Endothelial cell of umbilical vein (primary cell): Measurements from ENCODE around the gene PIP4K2C. TPM values are rescaled to one million over a fixed set of nuclear protein-coding genes. Genes with fewer than 3 reads are reported as not detected.

Experiments used
- BruUV-seq: library from RNA; stranded (reverse); fragments of 400-500 nt; replicated peaks from 2 replicates; lab custom pipeline; 2021; lab: Mats Ljungman, UMichigan
- CTCF ChIA-PET: fragments of 300-600, 350-600 bp; sonication (Branson Sonifier 250); formaldehyde crosslinking; loops from one replicate; lab custom pipeline; 2021; ENCODE audit warnings: antibody characterized with exemption, inconsistent platforms; lab: Charles Lee
- POLR2A ChIA-PET: fragments of 300-600, 350-600 bp; sonication (Branson Sonifier 250); formaldehyde crosslinking; loops from one replicate; lab custom pipeline; 2021; ENCODE audit warnings: antibody characterized with exemption, inconsistent platforms; lab: Charles Lee
- DNase-seq: peaks from one replicate; pipeline ENCODE4 v3.0.0-alpha.2; 2011; ENCODE audit warnings: low read depth, low spot score
- FAIRE-seq: peaks from 2 replicates; lab custom pipeline; 2011; peaks lifted over from hg19 to GRCh38; lab: Jason Lieb, UNC
- H2AFZ ChIP-seq: 2 replicates; pipeline ENCODE4 v1.6.0; 2012; ENCODE audit warnings: low read depth, low read length, control low read depth, inconsistent platforms
- H3K27ac ChIP-seq: 2 replicates; pipeline ENCODE4 v1.5.1; 2011; ENCODE audit warnings: low read depth, mild to moderate bottlenecking, control low read depth, low read length, moderate library complexity; ENCODE audit not compliant: insufficient read depth
- H3K27me3 ChIP-seq, 2 experiments: 2 replicates each; pipeline versions ENCODE4 v1.6.0 to v1.6.1; 2011; ENCODE audit warnings: low read length in 2 of 2, mixed read lengths in 1 of 2; ENCODE audit not compliant: control insufficient read depth in 2 of 2, insufficient read depth in 2 of 2
- H3K36me3 ChIP-seq, 2 experiments: 2 replicates in 1 of 2; 3 replicates in 1 of 2; pipeline ENCODE4 v1.5.1; 2011; ENCODE audit warnings: low read length in 2 of 2, mild to moderate bottlenecking in 1 of 2, moderate library complexity in 1 of 2; ENCODE audit not compliant: control insufficient read depth in 2 of 2, insufficient read depth in 2 of 2; ENCODE audit errors: extremely low read depth in 1 of 2
- H3K4me1 ChIP-seq: 3 replicates; pipeline ENCODE4 v1.5.1; 2011; ENCODE audit warnings: mild to moderate bottlenecking, low read length; ENCODE audit not compliant: control insufficient read depth, insufficient read depth; ENCODE audit errors: extremely low read depth
- H3K4me2 ChIP-seq: 2 replicates; pipeline ENCODE4 v1.6.1; 2011; ENCODE audit warnings: low read length, control low read depth, mixed read lengths; ENCODE audit not compliant: insufficient read depth
- H3K4me3 ChIP-seq, 3 experiments: fragments of 200-600 bp in 1 of 3; sonication (generic), shearing (Covaris generic) in 1 of 3; replicated peaks in 1 of 3; 2 replicates each; pipeline ENCODE4 v1.5.1; 2011 to 2016; ENCODE audit warnings: control low read depth in 3 of 3, low read length in 3 of 3, mild to moderate bottlenecking in 2 of 3, inconsistent platforms in 1 of 3, low read depth in 1 of 3, moderate library complexity in 1 of 3; ENCODE audit not compliant: insufficient read depth in 1 of 3
- H3K79me2 ChIP-seq: 2 replicates; pipeline ENCODE4 v1.6.0; 2012; ENCODE audit warnings: low read length, inconsistent platforms; ENCODE audit not compliant: control insufficient read depth, insufficient read depth
- H3K9ac ChIP-seq: replicated peaks from 2 replicates; pipeline ENCODE3; 2011; ENCODE audit warnings: low read length, control low read depth; ENCODE audit not compliant: insufficient read depth; ENCODE audit errors: extremely low read depth
- H3K9me1 ChIP-seq: replicated peaks from 3 replicates; pipeline ENCODE4 v1.6.0; 2011; ENCODE audit warnings: mild to moderate bottlenecking, low read length; ENCODE audit not compliant: control insufficient read depth, insufficient read depth; ENCODE audit errors: extremely low read depth
- H3K9me3 ChIP-seq: replicated peaks from 2 replicates; pipeline ENCODE4 v1.5.1; 2012; ENCODE audit warnings: low read length, inconsistent platforms; ENCODE audit not compliant: control insufficient read depth, insufficient read depth
- H4K20me1 ChIP-seq: replicated peaks from 2 replicates; pipeline ENCODE3; 2011; ENCODE audit warnings: mild to moderate bottlenecking, low read length; ENCODE audit not compliant: control insufficient read depth, insufficient read depth; ENCODE audit errors: extremely low read depth
- EZH2 ChIP-seq: IDR thresholded peaks from 2 replicates; pipeline ENCODE4 v1.6.1; 2012; ENCODE audit warnings: borderline replicate concordance, low read depth, mild to moderate bottlenecking, moderate library complexity, low read length, inconsistent platforms; ENCODE audit not compliant: severe bottlenecking
- FOS ChIP-seq: IDR thresholded peaks from 2 replicates; pipeline ENCODE4 v1.6.1; 2011; ENCODE audit warnings: mild to moderate bottlenecking, low read length, moderate library complexity, borderline replicate concordance; ENCODE audit not compliant: insufficient read depth
- GATA2 ChIP-seq: IDR thresholded peaks from 2 replicates; pipeline ENCODE4 v1.7.0; 2011; ENCODE audit warnings: low read depth, mild to moderate bottlenecking, moderate library complexity, mixed read lengths, low read length; ENCODE audit not compliant: insufficient read length, insufficient read depth
- JUN ChIP-seq: IDR thresholded peaks from 2 replicates; pipeline ENCODE4 v1.6.1; 2011; ENCODE audit warnings: borderline replicate concordance, low read depth; ENCODE audit not compliant: insufficient read length, insufficient read depth
- MYC ChIP-seq: IDR thresholded peaks from one replicate; pipeline ENCODE4 v1.6.1; 2011; ENCODE audit warnings: mild to moderate bottlenecking, low read depth, low read length
- POLR2A ChIP-seq: IDR thresholded peaks from 2 replicates; pipeline ENCODE4 v1.6.1; 2012; ENCODE audit warnings: low read depth, mild to moderate bottlenecking, control low read depth, low read length
- POLR2AphosphoS5 ChIP-seq: IDR thresholded peaks from 2 replicates; pipeline ENCODE4 v1.6.1; 2012; ENCODE audit warnings: low read depth, mild to moderate bottlenecking, control low read depth, low read length, moderate library complexity; ENCODE audit not compliant: insufficient read depth
- dilution Hi-C: fragments of 300-500 bp; cut with MboI; formaldehyde crosslinking; loops from one replicate; pipeline ENCODE4 v1.15.0; 2019; ENCODE audit warnings: low sequenced_read_pairs; ENCODE audit not compliant: extremely low pct_ligation_motif_present
- intact Hi-C: fragments of 100-400 bp; cut with micrococcal nuclease; formaldehyde crosslinking; loops from one replicate; pipeline ENCODE4 v1.10.0; 2022
- polyA plus RNA-seq, 4 experiments: library from polyadenylated mRNA; depleted of rRNA in 3 of 4; stranded (reverse) in 3 of 4; unstranded in 1 of 4; fragments of >200 nt; gene quantifications; 2 replicates each; pipeline versions ENCODE4 v1.2.1 to v1.2.3, GENCODE V29; 2011 to 2012; ENCODE audit warnings: missing spikeins in 1 of 4
- total RNA-seq: library from RNA; stranded (reverse); gene quantifications from 2 replicates; pipeline ENCODE4 v1.2.3, GENCODE V29; 2021
- TF ChIP-seq, protein P1 (sequence below): IDR thresholded peaks from 2 replicates; pipeline ENCODE4 v1.6.1; 2011; ENCODE audit not compliant: insufficient read depth, insufficient read length
- TF ChIP-seq, protein P2 (sequence below), 2 donors: IDR thresholded peaks; 1 replicate in 1 of 2; 2 replicates in 1 of 2; pipeline ENCODE4 v1.5.1; 2011; ENCODE audit warnings: low read length in 2 of 2, mild to moderate bottlenecking in 2 of 2, moderate library complexity in 2 of 2, control low read depth in 1 of 2, inconsistent platforms in 1 of 2, low read depth in 1 of 2; ENCODE audit not compliant: insufficient read depth in 1 of 2; ENCODE audit errors: extremely low read depth in 1 of 2

PIP4K2C gene
- total and polyA plus RNA-seq, 2 donors (not counting 3 experiments of a cell fraction or from before 2014, with no cell fraction given), result 10.5 to 11.5 TPM

DNA sequence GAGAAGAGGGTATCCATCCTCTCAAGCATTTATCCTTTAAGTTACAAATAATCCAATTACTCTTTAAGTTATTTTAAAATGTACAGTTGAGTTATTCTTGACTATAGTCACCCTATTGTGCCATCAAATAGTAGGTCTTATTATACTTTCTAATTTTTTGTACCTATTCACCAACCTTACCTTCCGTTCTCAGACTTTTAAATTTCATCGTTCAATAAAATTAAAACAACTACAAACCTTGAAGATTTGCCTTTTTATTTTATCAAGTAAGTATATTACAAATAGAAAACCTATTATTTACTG is 43.0 kb upstream of the PIP4K2C start:
- dilution Hi-C loops (no loop called here), intact Hi-C loops (loop anchor here (5.0 kb wide), 1 partner anchor 144 kb away; the partner anchor contains the start of gene OS9)
- Histone ChIP-seq H2AFZ (no peak overlapping the region), H3K4me2 (no peak overlapping the region), H3K79me2 (peaks cover 25% of the 10 kb centered on the region), H3K9me1 (no peaks in the 10 kb centered on the region), H3K9ac (no peak overlapping the region), H4K20me1 (no peaks in the 10 kb centered on the region), H3K4me3 (no peak overlapping the region), H3K4me1 (peaks cover 18% of the 10 kb centered on the region), H3K9me3 (no peaks in the 10 kb centered on the region), H3K36me3 (no peaks in the 10 kb centered on the region), H3K27me3 (peaks cover 34 to 44% of the 10 kb centered on the region in 2 experiments), H3K27ac (no peak overlapping the region)
- no peak for DNase-seq
- POLR2A ChIA-PET, result no interaction called here
- BruUV-seq, result no TSS peak
- no peak for TF ChIP-seq GATA2
- TF ChIP-seq FOS, result no peak
- no peak for TF ChIP-seq MYC
- TF ChIP-seq POLR2A, result no peak
- TF ChIP-seq POLR2AphosphoS5, result no peak
- no peak for TF ChIP-seq EZH2
- TF ChIP-seq, protein P1, sequence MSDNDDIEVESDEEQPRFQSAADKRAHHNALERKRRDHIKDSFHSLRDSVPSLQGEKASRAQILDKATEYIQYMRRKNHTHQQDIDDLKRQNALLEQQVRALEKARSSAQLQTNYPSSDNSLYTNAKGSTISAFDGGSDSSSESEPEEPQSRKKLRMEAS, result no peak
- TF ChIP-seq, protein P2, sequence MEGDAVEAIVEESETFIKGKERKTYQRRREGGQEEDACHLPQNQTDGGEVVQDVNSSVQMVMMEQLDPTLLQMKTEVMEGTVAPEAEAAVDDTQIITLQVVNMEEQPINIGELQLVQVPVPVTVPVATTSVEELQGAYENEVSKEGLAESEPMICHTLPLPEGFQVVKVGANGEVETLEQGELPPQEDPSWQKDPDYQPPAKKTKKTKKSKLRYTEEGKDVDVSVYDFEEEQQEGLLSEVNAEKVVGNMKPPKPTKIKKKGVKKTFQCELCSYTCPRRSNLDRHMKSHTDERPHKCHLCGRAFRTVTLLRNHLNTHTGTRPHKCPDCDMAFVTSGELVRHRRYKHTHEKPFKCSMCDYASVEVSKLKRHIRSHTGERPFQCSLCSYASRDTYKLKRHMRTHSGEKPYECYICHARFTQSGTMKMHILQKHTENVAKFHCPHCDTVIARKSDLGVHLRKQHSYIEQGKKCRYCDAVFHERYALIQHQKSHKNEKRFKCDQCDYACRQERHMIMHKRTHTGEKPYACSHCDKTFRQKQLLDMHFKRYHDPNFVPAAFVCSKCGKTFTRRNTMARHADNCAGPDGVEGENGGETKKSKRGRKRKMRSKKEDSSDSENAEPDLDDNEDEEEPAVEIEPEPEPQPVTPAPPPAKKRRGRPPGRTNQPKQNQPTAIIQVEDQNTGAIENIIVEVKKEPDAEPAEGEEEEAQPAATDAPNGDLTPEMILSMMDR (IDR thresholded peaks at IDR 0.05; ENCODE audit: extremely low read depth in 1 of 2, insufficient read depth in 1 of 2, low read depth in 1 of 2, low read length in 2 of 2), result no peak
- TF ChIP-seq JUN, result no peak
- CTCF ChIA-PET, result no interaction called here
- no peak for FAIRE-seq
